ENCODE results near the gene ZIC4.

Gene ZIC4

DNA sequence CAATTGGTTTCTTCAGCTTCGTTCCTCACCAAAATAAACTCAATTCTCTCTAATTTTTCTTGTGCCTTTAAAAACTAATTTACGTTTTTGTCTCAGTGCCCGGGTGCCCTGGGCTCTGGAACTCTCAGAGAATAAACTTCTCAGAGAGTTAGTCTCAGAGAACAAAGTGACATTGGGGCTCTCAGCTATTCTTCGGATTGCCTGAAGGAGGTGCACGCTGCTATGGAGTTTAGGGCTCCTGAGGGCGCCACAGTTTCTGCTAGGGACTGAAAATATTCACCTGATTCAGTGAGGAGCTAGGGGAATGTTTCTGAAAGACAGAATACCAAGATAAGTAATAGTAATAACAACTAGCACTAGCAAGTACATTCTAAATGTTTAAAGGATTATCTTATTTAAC is 22.7 kb downstream of the ZIC4 start:
- no peak for DNase-seq (ENCODE audit: low read depth)
- H3K4me3 ChIP-seq (replicated peaks; ENCODE audit: low read depth, low read length): no peak overlapping the region

DNA sequence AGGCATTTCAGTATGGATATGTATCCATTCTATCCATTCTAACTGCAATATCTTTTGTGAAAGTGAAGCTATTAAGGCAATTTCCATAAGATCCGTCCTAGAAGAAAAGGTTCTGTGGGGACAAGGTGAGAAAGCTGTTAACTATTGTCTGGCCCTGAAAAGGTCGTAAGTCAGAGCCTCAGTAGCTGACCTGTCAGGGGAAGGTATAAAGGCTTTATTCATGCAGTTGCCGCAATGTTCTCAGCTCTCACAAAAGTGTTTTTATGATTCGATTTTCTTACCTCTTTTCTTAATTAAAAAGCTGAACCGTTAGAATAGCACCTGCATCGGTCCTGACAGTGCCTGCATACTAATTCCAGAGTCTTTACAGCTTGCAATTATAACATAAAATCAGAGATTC is 24.7 kb downstream of the ZIC4 start:
- DNase-seq (ENCODE audit: low read depth): no peak
- no peak for TF ChIP-seq CTCF (IDR thresholded peaks at IDR 0.05; ENCODE audit: low read length, missing control alignments)
- H3K4me3 ChIP-seq (replicated peaks; ENCODE audit: low read depth, low read length): no peak overlapping the region

More for the DNA sequence above, 22.7 kb downstream of the ZIC4 start:
- TF ChIP-seq CTCF (IDR thresholded peaks at IDR 0.05; ENCODE audit: low read length, missing control alignments): peak; percentile 24

DNA sequence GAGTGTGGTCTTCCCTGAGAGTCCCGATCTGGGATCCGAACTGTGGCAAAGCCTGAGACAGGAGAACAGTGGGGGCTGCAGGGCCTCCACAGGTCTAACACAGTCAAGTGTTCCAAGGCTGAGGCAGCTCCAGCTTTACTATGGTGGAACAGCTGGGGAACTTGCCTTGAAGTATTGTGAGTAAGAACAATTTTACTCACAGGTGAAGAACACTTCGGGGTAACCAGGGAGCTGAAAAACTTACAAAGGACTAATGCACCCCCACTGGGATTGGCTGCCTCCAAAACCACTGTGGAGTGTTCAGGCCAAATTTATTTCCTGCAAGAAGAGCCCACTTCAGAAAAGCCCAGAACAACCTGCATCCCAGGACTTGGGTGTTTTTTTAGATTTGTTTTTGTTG is 25.4 kb downstream of the ZIC4 start:
- TF ChIP-seq CTCF (IDR thresholded peaks at IDR 0.05; ENCODE audit: low read length, missing control alignments): no peak
- no peak overlapping the region for H3K4me3 ChIP-seq (replicated peaks; ENCODE audit: low read depth, low read length)
- DNase-seq (ENCODE audit: low read depth): no peak

GRCh38 chr3:147380387-147380951 is 25.9 kb downstream of the ZIC4 start:
- H3K4me3 ChIP-seq (replicated peaks; ENCODE audit: low read depth, low read length): no peak overlapping the region
- TF ChIP-seq CTCF (IDR thresholded peaks at IDR 0.05; ENCODE audit: low read length, missing control alignments): no peak
- no peak for DNase-seq (ENCODE audit: low read depth)

DNA sequence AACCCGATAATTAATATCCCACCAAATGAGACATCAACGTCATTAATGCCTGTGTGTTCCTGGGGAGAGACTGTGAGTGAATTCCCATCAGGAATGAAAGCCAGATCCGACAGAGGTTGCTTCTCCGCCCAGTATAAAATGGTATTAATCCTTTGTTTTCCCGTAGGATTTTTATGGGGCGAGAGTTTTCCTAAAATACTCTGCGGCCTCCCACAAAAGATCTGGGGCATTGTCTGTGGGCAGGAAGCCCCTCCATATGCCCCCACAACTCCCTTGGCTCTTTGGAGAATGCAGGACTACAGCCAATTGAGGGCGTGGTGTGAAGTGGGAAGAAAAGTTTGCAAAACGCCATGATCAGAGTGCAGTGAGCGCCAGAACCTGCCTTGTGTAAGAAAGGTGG is 26.7 kb downstream of the ZIC4 start:
- H3K4me3 ChIP-seq (replicated peaks; ENCODE audit: low read depth, low read length): no peak overlapping the region
- TF ChIP-seq CTCF (IDR thresholded peaks at IDR 0.05; ENCODE audit: low read length, missing control alignments): no peak
- no peak for DNase-seq (ENCODE audit: low read depth)

GRCh38 chr3:147377412-147378367 is 28.7 kb downstream of the ZIC4 start:
- TF ChIP-seq CTCF (IDR thresholded peaks at IDR 0.05; ENCODE audit: low read length, missing control alignments): no peak
- H3K4me3 ChIP-seq (replicated peaks; ENCODE audit: low read depth, low read length): no peak overlapping the region
- no peak for DNase-seq (ENCODE audit: low read depth)
